GM18526 (cell line): Measurements from ENCODE around the gene PTPRD.

Experiments
- POLR2A ChIP-seq: IDR thresholded peaks from 3 replicates; pipeline ENCODE4 v1.6.1; 2011; ENCODE audit not compliant: insufficient read length; ENCODE audit errors: extremely low read depth

The PTPRD gene

DNA sequence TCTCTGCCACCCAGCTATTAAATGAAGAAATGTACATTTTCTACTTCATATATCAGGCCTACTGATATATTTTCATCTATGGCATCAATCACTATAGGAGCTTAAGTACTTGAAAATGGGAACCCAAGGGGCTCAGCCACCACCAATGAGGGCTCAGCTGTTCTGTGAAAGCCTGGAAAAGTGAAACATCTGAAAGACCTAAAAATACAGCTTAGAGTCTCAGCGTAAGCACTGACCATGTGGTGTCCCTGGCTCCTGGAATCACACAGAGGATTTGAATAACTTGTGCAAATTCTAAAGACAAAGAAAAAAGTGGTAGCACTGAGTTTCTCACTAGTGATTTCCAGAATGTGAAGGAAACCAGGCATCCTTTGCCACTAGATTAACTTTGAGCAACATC is 64.5 kb downstream of the PTPRD start:
- TF ChIP-seq POLR2A = no peak

DNA sequence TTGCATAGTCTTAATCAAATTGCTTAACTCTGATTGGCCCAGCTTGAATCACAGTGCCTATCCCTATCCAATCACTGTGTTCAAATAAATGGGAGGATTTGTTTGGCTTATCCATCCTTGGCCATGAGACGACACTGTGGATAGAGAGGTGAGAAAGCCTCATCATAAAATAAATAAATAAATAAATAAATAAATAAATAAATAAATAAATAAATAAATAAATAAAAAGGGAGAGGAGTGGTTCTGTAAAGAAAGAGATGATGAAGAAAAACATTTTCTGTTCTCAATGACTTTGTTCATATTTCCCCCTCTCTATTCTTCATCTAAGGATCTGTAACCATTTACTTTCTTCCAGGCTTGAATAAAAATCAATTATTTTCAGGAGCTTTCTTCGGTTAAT is 74.7 kb downstream of the PTPRD start:
- no peak for TF ChIP-seq POLR2A

DNA sequence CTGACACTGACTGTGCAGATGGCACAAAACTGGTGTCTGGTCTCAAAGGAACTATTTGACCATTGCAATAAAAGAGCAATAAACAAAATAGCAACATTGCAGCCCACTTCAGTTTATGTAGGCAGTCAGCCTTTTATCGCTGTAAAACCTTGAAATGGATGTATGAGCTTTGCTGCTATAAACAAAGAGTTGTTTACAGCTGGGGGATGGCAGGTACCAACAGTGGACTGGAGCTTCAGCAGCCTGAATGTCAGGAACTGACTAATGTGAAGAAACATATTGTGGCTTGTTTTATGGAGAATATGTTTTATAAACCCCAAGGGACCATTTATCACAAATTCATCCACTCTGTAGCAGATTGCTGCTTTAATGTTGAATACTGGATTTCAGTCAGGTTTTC is 78.0 kb downstream of the PTPRD start:
- no peak for TF ChIP-seq POLR2A

DNA sequence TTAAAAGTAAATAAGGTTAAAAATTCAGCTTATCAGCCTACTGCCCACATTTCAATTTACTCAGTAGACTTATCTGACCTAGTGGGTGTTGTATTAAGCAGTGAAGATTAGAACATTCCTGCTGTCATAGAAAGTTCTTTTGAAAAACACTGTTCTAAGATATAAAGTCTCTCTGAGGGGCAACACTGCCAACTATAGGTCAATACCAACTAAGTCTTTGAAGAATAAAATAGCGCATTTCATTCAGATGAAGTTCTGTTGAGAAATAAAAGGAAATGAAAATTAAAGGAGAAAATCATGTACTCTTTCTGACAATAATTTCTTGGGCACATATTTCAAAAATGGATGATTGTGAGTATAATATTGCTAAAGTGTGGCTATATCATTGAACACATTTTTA is 86.8 kb downstream of the PTPRD start:
- TF ChIP-seq POLR2A = no peak

DNA sequence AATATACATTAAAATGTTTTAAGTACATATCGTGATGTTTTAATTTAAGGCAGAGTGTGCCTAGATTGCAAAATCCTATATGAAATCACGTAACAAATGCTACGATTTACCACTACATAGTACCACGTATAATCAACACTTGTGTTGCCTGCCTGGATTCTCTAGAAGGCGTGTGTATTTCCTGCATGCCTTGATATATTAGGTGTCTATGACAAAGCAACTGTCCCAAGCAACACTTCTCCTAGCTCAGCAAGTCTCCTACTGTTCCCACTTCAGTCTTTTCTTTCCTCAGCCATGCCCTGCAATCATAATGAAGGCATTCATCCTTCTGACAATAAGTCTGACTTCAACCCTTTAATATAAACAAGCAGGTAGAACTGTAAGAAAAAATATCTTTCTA is 89.6 kb downstream of the PTPRD start:
- no peak for TF ChIP-seq POLR2A

DNA sequence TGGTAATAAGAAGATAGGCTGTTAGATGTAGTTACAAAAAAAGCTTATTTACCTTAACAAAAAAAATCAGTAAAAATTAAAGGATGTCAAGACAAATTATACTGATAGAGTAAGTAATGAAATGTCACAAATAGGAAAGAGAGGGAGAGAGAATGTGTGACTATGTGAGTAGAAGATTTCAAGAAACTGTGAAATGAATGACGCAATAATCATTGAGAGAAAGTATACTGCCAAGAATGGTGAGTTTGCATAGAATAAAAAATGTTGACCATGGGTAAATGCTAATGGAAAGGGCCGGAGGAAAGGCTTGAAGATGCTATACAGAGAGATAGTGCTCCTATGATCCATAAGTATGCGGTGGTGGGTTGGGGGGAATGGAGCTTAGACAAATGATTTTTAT is 100.7 kb downstream of the PTPRD start:
- no peak for TF ChIP-seq POLR2A

DNA sequence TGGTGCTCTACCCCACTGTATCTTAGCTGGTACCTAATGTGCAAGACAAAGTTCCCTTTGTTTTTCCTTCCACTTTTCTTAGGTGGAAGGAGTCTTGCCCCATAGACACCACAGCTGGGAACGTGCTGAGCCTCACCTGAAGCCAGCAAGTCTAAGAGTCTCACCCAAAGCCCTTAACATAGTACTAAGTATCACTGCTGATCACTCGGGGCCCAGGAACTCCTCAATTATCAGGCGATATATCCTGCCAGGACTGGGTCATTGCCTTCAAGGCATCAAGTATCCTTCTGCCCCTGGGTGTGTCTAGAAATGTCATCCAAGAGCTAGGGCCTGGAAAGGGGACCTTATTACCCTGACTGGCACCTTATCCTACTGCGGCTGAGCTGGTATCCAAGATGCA is 123.9 kb downstream of the PTPRD start:
- TF ChIP-seq POLR2A = no peak

DNA sequence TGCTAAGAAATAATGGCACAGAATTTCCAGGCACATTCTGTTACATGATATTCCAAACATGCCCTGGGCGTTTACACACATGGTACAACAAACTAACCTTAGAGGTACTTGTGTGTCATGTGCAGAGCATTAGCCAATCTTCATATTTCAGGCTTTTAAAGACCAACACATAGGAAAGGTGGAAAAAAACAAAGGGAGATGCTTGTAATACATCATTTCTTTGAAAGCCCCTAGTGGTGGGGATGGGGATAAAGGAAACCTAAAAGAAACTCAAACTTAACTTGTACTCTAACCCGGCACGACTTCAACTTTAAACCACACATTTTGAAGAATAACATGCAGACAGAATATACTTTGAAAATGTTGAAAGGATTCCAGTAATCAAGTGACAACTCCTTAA is 133.6 kb downstream of the PTPRD start:
- TF ChIP-seq POLR2A = no peak

DNA sequence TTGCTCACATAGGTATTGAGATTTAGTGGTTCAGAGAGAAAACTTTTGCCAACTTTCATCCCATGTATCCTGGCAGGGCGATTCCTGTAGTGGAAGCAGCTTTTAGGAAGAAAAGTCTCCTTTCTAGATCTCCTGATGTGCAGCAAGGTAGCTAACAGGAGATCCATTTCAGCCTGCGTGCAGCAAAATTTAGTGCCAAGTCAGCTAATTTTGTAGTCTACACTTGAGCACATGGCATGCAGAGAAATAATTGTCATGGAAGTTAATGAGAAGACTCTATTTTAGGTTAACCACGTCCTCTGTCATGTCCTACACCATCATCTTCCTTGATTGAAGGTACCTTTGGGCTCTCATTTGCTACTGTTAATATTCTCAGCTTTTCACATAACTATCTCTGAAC is 165.8 kb downstream of the PTPRD start:
- no peak for TF ChIP-seq POLR2A

DNA sequence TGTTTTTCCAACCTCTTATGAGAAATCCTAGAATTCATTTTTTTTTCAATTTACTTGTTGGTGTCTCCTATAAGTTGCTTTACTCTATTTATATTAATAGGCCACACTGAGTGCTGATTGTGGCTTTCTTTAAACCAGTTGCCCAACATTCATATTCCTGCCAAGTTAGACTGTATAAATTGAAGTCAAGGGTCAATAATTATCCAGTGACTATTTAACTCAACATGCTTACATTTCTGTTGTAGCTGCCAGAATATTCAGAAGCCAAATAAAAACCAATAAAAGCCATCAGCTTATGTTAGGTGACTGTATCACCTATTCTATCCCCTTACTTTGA is 169.0 kb downstream of the PTPRD start:
- TF ChIP-seq POLR2A = no peak

DNA sequence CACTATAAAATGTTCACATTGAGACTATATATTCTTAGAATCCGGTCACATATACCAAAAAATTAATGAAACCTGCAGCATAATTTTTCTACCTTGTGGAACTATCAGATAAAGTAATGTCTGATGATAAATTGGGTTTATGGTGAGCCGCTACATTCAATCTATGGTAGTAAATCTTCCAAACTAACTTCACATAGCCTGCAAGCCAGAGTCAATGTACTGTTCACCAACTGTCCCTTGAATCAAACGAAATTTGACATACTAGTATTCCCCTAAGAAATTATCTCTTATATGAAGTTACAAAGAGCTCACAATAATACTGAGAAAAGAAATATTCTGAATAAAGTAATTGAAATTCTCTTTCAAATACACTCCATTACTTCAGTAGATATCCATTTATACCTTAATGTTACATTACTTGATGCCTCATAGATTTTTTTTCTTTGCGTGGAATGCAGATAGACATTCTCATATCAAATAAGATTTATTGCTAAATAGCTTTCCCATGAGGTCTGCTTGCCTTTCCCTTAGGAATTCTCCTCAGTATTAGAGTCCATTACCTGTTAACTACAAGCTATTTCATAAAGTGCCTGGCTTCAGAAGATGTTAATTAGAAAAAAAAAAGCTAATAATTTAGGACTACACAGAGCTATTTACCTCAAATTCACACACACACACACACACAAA is 169.5 kb downstream of the PTPRD start:
- TF ChIP-seq POLR2A = no peak

DNA sequence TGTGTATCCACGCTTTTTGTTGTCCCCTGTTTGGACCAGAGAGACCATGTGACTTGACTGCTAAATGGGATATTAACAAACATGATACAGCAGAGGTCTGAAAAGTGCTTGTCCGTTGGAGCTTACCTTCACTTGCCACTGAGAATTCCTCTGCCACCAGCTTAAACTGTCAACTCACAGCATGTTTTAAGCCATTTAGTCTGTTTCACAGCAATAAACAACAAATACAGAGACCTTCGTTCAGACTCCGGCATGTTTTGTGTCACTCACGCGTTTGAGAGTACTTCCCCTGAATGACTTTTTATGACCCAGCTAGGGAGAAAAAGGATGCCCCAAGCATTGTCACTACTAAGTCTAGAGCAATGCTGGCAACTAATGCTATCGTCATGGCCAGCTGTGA is 173.8 kb downstream of the PTPRD start:
- no peak for TF ChIP-seq POLR2A

DNA sequence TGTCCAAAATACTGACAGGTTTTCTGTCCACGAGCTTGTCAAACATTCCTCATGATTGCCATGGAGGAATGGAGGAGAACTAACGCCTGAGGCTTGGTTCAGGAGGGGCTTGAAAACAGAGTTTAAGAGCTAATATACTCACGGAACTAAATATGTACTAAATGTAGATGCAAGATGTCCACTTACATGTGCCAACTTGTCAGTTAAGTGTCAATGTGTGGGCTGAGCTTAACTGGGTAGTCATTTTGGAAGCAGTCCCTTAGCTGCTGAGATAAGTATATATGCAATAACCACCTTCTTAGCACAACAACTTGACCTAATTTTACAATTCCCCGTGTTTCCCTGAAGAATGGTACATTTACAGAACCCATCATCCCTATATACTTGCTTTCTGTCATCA is 176.0 kb downstream of the PTPRD start:
- no peak for TF ChIP-seq POLR2A

DNA sequence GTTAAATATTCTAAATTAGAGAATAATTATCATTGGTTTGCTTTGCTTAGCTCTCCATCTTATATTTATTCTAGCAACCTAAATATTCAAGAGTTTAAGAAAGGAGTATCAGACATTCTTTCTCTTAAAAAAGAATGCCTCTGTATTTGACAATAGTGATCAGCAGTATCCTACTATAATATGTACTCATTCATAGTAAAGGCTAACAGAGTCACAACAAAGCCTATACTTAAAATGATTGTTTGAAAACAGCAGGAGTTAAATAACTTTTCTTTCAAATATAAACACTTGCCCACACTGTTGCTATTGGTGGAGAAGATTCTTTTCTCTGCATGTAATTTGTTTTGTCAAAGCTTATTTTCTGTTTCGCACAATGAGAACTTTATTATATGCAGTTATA is 178.4 kb downstream of the PTPRD start:
- TF ChIP-seq POLR2A = no peak

DNA sequence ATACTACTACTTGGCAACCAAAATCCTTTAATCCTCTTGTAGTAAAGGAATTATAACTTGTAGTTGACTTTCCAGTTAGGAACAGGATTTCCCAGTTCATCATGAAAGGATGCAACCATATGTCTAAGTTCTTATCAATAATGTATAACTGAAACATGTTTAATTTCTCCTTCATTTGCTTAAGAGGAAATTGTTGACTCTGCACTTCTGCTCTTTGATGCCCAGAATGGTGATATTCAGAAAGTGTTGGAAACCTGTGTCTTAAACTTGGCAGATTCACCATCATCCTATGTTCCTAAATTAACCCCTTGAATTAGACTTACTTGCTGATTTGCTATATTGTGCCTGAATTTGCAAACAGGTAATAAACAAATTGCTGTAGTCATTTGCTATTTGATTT is 201.5 kb downstream of the PTPRD start:
- no peak for TF ChIP-seq POLR2A

DNA sequence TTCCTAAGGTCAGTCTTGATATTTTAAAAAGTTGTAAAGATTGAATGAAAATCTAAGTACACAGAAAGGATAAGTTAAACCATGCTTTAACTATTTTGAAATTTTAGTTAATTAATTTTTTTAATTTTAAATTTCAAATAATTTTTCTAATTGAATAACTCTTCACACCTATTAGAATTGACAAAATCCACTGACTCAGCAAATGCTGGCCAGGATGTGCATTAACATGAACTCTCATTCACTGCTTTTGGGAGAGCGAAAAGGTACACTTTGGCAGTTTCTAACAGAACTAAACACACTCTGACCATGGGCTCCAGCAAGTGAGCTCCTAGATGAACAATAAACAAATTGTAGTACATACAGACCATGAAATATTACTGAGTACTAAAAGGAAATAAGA is 209.5 kb downstream of the PTPRD start:
- TF ChIP-seq POLR2A = no peak

DNA sequence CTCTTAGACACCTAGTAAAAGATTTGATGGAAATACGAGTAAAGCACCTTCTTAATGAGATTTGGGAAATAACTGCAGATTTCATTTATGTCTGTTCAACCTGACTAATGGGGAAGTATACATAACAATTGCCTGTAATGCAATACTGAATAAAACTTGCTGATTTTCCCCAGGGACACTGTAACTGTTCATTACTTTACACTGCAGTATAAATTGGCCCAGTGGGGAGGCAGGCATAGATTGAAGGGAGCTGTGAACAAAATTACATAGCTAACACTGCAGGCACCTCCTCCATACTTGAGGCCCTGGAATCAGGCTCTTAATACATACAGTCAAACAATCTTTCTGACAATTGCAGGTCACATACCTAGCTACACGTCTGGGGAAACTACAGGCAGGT is 216.2 kb downstream of the PTPRD start:
- TF ChIP-seq POLR2A = no peak

DNA sequence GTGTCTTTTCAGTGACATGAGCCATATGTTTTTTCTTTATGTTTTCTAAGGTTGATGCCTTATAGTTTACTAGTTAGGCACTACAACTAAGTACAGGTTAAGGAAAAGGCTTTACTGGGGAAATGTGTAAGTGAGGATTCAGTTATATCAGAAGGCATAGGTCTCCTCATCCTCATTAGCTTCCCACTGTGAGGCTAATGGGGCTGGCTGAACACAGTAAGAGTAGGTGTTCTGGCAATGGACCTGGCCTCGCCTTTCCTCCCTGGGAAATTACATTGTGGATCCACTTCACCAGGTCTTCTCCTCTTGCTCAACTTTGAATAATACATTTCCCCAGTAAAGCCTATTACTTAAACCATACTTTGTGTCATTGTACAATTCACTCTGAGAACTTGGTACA is 225.5 kb downstream of the PTPRD start:
- no peak for TF ChIP-seq POLR2A
